ENCODE measurements around the gene CWC25. TPM values are rescaled to one million over a fixed set of nuclear protein-coding genes. Genes with fewer than 3 reads are reported as not detected.

CWC25 gene
- total RNA-seq, 1 donor from 2014 or later: 12.4 TPM

GRCh38 chr17:38867968-38868816 lies 43.1 kb upstream of the CWC25 start:
- Histone ChIP-seq H3K4me1 (ENCODE audit: insufficient read depth, low read length) (peaks cover 38% of the 10 kb centered on the region), H3K4me3 (ENCODE audit: insufficient read depth, low read depth, low read length) (peak overlapping the region; percentile 88), H4K20me1 (ENCODE audit: insufficient read depth, low read length) (peaks cover 26% of the 10 kb centered on the region), H3K36me3 (ENCODE audit: insufficient read depth, low read length) (peaks cover 4% of the 10 kb centered on the region), H3K9ac (ENCODE audit: low read length) (peak overlapping the region; percentile 55), H3K9me3 (ENCODE audit: insufficient read depth, low read depth, low read length) (no peaks in the 10 kb centered on the region), H2AFZ (ENCODE audit: low read depth, low read length) (peak overlapping the region; percentile 30), H3K27me3 (ENCODE audit: insufficient read depth, low read length) (no peaks in the 10 kb centered on the region), H3K79me2 (ENCODE audit: insufficient read depth, low read length) (peaks cover 33% of the 10 kb centered on the region), H3K4me2 (ENCODE audit: low read length) (peak overlapping the region; percentile 87), H3K27ac (ENCODE audit: low read depth, low read length) (peak overlapping the region; percentile 36)
- Mint-ChIP-seq H3K4me1 (ENCODE audit: low read depth, unreplicated experiment) (peaks cover 14% of the 10 kb centered on the region), H3K4me3 (ENCODE audit: unreplicated experiment) (peak overlapping the region; percentile 93), H3K27ac (ENCODE audit: unreplicated experiment) (peak overlapping the region; percentile 87), H3K27me3 (ENCODE audit: low read depth, unreplicated experiment) (no peaks in the 10 kb centered on the region), H3K9me3 (ENCODE audit: unreplicated experiment) (no peaks in the 10 kb centered on the region), H3K36me3 (ENCODE audit: low read depth, unreplicated experiment) (peaks cover 9% of the 10 kb centered on the region)
- no peak for TF ChIP-seq EZH2 (IDR thresholded peaks at IDR 0.05; ENCODE audit: insufficient read depth, low read length)
- no peak for TF ChIP-seq CTCF (IDR thresholded peaks at IDR 0.05; ENCODE audit: insufficient read depth, low read depth, low read length)
- DNase-seq (ENCODE audit: low read depth) (peak; percentile 31), FAIRE-seq (no peak)

GRCh38 chr17:38867179-38867967 lies 42.3 kb upstream of the CWC25 start:
- H3K4me1 ChIP-seq (ENCODE audit: insufficient read depth, low read length): peaks cover 33% of the 10 kb centered on the region
- H3K4me2 ChIP-seq (ENCODE audit: low read length): peak overlapping the region; percentile 87
- no peaks in the 10 kb centered on the region for H3K27me3 ChIP-seq (ENCODE audit: insufficient read depth, low read length)
- no peaks in the 10 kb centered on the region for H3K36me3 ChIP-seq (ENCODE audit: insufficient read depth, low read length)
- peaks cover 24% of the 10 kb centered on the region for H3K79me2 ChIP-seq (ENCODE audit: insufficient read depth, low read length)
- H2AFZ ChIP-seq (ENCODE audit: low read depth, low read length): peak overlapping the region; percentile 30
- no peaks in the 10 kb centered on the region for H3K9me3 ChIP-seq (ENCODE audit: insufficient read depth, low read depth, low read length)
- Mint-ChIP-seq H3K36me3 (ENCODE audit: low read depth, unreplicated experiment) (peaks cover 5% of the 10 kb centered on the region), H3K4me1 (ENCODE audit: low read depth, unreplicated experiment) (peaks cover 11% of the 10 kb centered on the region), H3K4me3 (ENCODE audit: unreplicated experiment) (peak overlapping the region; percentile 93), H3K27me3 (ENCODE audit: low read depth, unreplicated experiment) (no peaks in the 10 kb centered on the region), H3K9me3 (ENCODE audit: unreplicated experiment) (no peaks in the 10 kb centered on the region), H3K27ac (ENCODE audit: unreplicated experiment) (peak overlapping the region; percentile 87)
- DNase-seq (ENCODE audit: low read depth): peak; percentile 41
- peak overlapping the region; percentile 88 for H3K4me3 ChIP-seq (ENCODE audit: insufficient read depth, low read depth, low read length)
- peaks cover 17% of the 10 kb centered on the region for H4K20me1 ChIP-seq (ENCODE audit: insufficient read depth, low read length)
- H3K27ac ChIP-seq (ENCODE audit: low read depth, low read length): peak overlapping the region; percentile 36
- TF ChIP-seq EZH2 (IDR thresholded peaks at IDR 0.05; ENCODE audit: insufficient read depth, low read length) (no peak), CTCF (IDR thresholded peaks at IDR 0.05; ENCODE audit: insufficient read depth, low read depth, low read length) (no peak)
- H3K9ac ChIP-seq (ENCODE audit: low read length): peak overlapping the region; percentile 55
- peak; percentile 17 for FAIRE-seq

Measured in astrocyte (in vitro differentiated cells and primary cell).